SU-DHL-6 (cell line): ENCODE results near the gene GARIN5B.

Experiments used
- H2AFZ ChIP-seq: fragments of 200-600 bp; sonication (generic); 2 replicates; pipeline ENCODE4 v1.6.1; 2014; ENCODE audit warnings: low read depth, mild to moderate bottlenecking, moderate library complexity, mixed read lengths, antibody characterized with exemption, low read length; ENCODE audit not compliant: severe bottlenecking
- H3F3A ChIP-seq: fragments of 200-600 bp; shearing (Covaris generic); 2 replicates; pipeline ENCODE4 v1.6.0; 2016; ENCODE audit warnings: antibody characterized with exemption, mild to moderate bottlenecking; ENCODE audit not compliant: insufficient read depth
- H3K27ac ChIP-seq: fragments of 200-600 bp; sonication (generic); 2 replicates; pipeline ENCODE4 v1.5.1; 2016; ENCODE audit warnings: low read depth, mild to moderate bottlenecking, low read length, moderate library complexity, mixed read lengths
- H3K27me3 ChIP-seq: fragments of 200-600 bp; sonication (generic), shearing (Covaris generic); 2 replicates; pipeline ENCODE4 v1.6.0; 2014; ENCODE audit warnings: mild to moderate bottlenecking, low read length
- H3K36me3 ChIP-seq: fragments of 200-600 bp; sonication (generic); 2 replicates; pipeline ENCODE4 v1.6.1; 2014; ENCODE audit warnings: mild to moderate bottlenecking, low read length, mixed read lengths
- H3K4me2 ChIP-seq: fragments of 300-600, 200-600 bp; shearing (Covaris generic), sonication (generic); 2 replicates; pipeline ENCODE4 v1.6.0; 2014; ENCODE audit warnings: low read length, low read depth, mild to moderate bottlenecking; ENCODE audit not compliant: poor library complexity, severe bottlenecking
- H3K4me3 ChIP-seq: fragments of 200-600 bp; sonication (generic); 2 replicates; pipeline ENCODE4 v1.5.1; 2014; ENCODE audit warnings: antibody characterized with exemption, low read length, mild to moderate bottlenecking, mixed read lengths; ENCODE audit not compliant: insufficient read depth, poor library complexity, severe bottlenecking
- H3K79me2 ChIP-seq: fragments of 200-600 bp; sonication (generic); 2 replicates; pipeline ENCODE4 v1.6.1; 2014; ENCODE audit warnings: mild to moderate bottlenecking, low read length, moderate library complexity; ENCODE audit not compliant: insufficient read depth
- H3K9ac ChIP-seq: fragments of 200-600 bp; sonication (generic); 2 replicates; pipeline ENCODE4 v1.7.0; 2014; ENCODE audit warnings: mild to moderate bottlenecking, low read length
- H3K9me2 ChIP-seq: fragments of 200-600 bp; sonication (generic); replicated peaks from 2 replicates; pipeline ENCODE4 v1.6.1; 2014; ENCODE audit warnings: low read length; ENCODE audit not compliant: insufficient read depth
- H3K9me3 ChIP-seq: fragments of 200-600 bp; sonication (generic); 2 replicates; pipeline ENCODE4 v1.6.1; 2014; ENCODE audit warnings: low read length, mixed read lengths; ENCODE audit not compliant: insufficient read depth
- H4K20me1 ChIP-seq: fragments of 200-600 bp; sonication (generic); 2 replicates; pipeline ENCODE4 v1.6.1; 2014; ENCODE audit warnings: low read depth, mild to moderate bottlenecking, antibody characterized with exemption, low read length, moderate library complexity, mixed read lengths
- CTCF ChIP-seq: fragments of 200-600 bp; sonication (generic); IDR thresholded peaks from one replicate; pipeline ENCODE4 v1.5.1; 2017; ENCODE audit warnings: antibody characterized with exemption, mild to moderate bottlenecking, low read length, moderate library complexity; ENCODE audit not compliant: insufficient read depth, poor library complexity, severe bottlenecking
- EZH2phosphoT487 ChIP-seq: fragments of 200-600 bp; sonication (generic), shearing (Covaris generic); conservative IDR thresholded peaks from 2 replicates; pipeline ENCODE4 v1.6.1; 2018; ENCODE audit warnings: mild to moderate bottlenecking, antibody characterized with exemption, low read length, moderate library complexity, mixed read lengths

GARIN5B gene

GRCh38 chr19:55368701-55369563, 5.9 kb upstream of the GARIN5B start:
- Histone ChIP-seq H3K79me2 (no peaks in the 10 kb centered on the region), H2AFZ (no peak overlapping the region), H3K9me3 (no peaks in the 10 kb centered on the region), H3K27ac (no peak overlapping the region), H3F3A (no peaks in the 10 kb centered on the region), H4K20me1 (no peaks in the 10 kb centered on the region), H3K36me3 (no peaks in the 10 kb centered on the region), H3K27me3 (no peaks in the 10 kb centered on the region), H3K9me2 (no peaks in the 10 kb centered on the region), H3K4me2 (no peak overlapping the region), H3K4me3 (no peak overlapping the region), H3K9ac (no peak overlapping the region)
- TF ChIP-seq CTCF (no peak), EZH2phosphoT487 (no peak)

GRCh38 chr19:55368106-55368505, 5.0 kb upstream of the GARIN5B start:
- Histone ChIP-seq H3K36me3 (no peaks in the 10 kb centered on the region), H3K79me2 (no peaks in the 10 kb centered on the region), H3K9me2 (no peaks in the 10 kb centered on the region), H3F3A (no peaks in the 10 kb centered on the region), H3K9me3 (no peaks in the 10 kb centered on the region), H3K4me2 (no peak overlapping the region), H3K27ac (no peak overlapping the region), H3K27me3 (no peaks in the 10 kb centered on the region), H3K9ac (no peak overlapping the region), H4K20me1 (no peaks in the 10 kb centered on the region), H3K4me3 (no peak overlapping the region), H2AFZ (no peak overlapping the region)
- no peak for TF ChIP-seq CTCF
- TF ChIP-seq EZH2phosphoT487 = no peak

GRCh38 chr19:55366790-55367189, 3.7 kb upstream of the GARIN5B start:
- Histone ChIP-seq H3K27ac (no peak overlapping the region), H3K4me2 (no peak overlapping the region), H3K9me3 (no peaks in the 10 kb centered on the region), H3K4me3 (no peak overlapping the region), H3F3A (no peaks in the 10 kb centered on the region), H4K20me1 (no peaks in the 10 kb centered on the region), H3K27me3 (no peaks in the 10 kb centered on the region), H3K9ac (no peak overlapping the region), H2AFZ (no peak overlapping the region), H3K36me3 (no peaks in the 10 kb centered on the region), H3K79me2 (no peaks in the 10 kb centered on the region), H3K9me2 (no peaks in the 10 kb centered on the region)
- no peak for TF ChIP-seq CTCF
- TF ChIP-seq EZH2phosphoT487 = no peak
